Activated CD8-positive, alpha-beta memory T cell treated with anti-CD3 and anti-CD28 coated beads for 4 hours (primary cell): ENCODE data around the gene IL3RA.
"Not testable (repeated sequence)": the region's sequence is repeated elsewhere in the genome, so short reads cannot be mapped to it uniquely, and the experiment has no call there.

Experiments
- DNase-seq, 2 donors: peaks; one replicate each; pipeline ENCODE4 v3.0.0-alpha.2; 2020; ENCODE audit warnings: low read depth in 2 of 2

IL3RA gene

DNA sequence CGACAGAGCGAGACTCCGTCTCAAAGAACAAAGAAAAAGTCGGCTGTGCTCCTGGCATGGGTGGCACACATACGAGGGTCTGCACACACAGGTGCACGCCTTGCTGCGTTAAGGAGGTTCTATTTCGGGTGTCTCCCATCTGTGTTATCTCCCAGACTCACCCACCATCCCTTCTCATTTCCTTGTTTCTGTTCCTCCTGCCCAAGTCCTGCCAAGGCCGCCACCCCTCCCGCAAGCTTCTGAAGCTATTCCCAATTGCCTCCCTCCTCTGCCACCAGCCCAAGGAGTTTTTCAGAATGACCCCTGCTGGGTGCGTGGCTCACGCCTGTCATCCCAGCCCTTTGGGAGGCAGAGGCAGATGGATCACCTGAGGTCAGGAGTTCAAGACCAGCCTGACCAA is 6.0 kb upstream of the IL3RA start:
- no peak for DNase-seq

DNA sequence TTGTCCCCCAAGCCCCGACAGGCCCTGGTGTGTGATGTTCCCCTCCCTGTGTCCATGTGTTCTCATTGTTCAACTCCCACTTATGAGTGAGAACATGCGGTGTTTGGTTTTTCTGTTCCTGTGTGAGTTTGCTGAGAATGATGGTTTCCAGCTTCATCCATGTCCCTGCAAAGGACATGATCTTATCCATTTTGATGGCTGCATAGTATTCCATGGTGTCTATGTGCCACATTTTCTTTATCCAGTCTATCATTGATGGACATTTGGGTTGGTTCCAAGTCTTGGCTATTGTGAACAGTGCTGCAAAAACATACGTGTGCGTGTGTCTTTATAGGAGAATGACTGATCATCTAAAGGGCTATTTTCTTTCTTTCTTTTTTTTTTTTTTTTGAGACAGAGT is 4.2 kb upstream of the IL3RA start:
- DNase-seq, result not testable (repeated sequence)

DNA sequence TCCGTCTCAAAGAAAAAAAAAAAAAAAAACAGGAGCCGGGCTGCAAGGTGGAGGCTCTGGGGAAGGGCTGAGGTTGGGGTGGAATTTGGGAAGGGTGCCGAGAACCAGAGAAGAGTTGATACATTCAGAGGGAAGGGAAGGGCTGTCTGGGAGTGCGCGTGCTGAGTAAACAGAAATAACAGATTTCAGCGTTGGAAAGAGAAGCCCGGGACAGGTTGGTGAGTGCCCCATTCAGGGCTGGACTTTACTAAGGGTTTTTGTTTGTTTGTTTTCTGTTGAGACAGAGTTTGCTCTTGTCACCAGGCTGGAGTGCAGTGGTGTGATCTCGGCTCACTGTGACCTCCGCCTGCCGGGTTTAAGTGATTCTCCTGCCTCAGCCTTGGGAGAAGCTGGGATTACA is 1.7 kb upstream of the IL3RA start:
- DNase-seq, result no peak

DNA sequence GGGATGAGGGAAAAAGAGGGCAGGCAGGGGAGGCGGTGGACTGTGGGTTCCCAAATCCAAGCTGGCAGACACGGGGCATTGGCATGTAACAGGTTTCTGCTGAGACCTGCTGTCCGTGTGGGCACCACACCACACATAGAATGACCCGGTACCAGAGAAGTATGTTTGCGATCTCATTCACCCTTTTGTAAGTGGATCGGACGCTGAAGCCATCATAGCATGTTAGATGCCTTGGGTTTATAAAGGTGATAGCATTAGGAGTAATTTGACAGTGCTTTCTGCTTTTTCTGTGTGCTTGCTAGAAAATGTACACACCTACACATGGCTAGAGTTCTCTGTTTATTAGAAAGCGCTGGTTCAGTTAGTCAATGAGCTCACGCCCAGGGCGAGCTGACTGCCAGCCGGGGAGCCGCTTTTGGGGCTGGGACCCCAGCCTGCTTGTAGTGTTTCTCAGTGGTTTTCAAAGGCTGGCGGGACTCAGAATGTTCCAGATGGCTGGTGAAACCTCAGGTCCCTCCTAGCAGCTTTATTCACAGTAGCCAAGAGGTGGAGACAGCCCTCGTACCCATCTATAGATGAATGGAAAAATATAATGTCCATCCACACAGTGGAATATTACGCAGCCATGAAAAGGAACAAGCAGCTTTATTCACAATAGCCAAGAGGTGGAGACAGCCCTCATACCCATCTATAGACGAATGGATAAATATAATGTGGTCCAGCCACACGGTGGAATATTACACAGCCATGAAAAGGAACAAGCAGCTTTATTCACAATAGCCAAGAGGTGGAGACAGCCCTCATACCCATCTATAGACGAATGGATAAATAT is 579 bp downstream of the IL3RA start:
- no peak for DNase-seq

DNA sequence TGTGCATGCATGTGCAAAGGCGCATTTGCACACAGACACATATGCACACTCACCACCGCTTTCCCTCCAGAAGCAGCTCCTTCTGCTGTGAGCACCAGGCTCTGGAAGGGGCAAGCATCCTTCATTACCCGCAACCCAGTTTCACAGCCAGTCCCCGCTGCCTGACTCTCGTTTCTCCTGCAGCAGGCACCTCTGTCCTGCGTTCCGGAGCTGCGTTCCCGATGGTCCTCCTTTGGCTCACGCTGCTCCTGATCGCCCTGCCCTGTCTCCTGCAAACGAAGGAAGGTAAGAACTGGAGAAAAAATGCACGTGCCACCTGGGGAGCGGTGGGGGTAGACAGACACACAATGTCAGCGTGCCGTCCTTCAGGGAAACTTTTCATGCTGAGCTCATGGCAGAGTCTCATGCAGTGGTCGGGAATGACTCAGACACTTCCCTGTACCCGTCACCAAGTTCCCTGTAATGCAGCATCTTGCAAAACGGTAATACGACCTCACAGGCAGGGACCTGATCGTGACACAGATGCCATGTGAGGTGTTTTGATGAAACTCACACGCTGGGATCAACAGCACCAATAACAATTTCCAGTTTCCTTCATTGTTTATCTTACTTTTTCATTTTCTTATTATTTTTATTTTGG is 5.1 kb downstream of the IL3RA start:
- no peak for DNase-seq

DNA sequence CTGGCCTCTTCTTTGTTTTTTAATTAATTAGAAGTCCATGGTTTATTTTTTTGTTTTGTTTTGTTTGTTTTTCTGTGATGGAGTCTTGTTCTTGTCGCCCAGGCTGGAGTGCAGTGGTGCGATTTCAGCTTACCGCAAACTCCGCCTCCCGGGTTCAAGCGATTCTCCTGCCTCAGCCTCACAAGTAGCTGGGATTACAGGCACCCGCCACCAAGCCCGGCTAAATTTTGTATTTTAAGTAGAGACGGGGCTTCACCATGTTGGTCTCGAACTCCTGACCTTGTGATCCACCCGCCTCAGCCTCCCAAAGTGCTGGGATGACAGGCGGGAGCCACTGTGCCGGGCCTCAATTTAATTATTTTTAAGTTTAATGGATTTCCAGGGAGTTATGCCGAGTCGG is 13.0 kb downstream of the IL3RA start:
- not testable (repeated sequence) for DNase-seq

DNA sequence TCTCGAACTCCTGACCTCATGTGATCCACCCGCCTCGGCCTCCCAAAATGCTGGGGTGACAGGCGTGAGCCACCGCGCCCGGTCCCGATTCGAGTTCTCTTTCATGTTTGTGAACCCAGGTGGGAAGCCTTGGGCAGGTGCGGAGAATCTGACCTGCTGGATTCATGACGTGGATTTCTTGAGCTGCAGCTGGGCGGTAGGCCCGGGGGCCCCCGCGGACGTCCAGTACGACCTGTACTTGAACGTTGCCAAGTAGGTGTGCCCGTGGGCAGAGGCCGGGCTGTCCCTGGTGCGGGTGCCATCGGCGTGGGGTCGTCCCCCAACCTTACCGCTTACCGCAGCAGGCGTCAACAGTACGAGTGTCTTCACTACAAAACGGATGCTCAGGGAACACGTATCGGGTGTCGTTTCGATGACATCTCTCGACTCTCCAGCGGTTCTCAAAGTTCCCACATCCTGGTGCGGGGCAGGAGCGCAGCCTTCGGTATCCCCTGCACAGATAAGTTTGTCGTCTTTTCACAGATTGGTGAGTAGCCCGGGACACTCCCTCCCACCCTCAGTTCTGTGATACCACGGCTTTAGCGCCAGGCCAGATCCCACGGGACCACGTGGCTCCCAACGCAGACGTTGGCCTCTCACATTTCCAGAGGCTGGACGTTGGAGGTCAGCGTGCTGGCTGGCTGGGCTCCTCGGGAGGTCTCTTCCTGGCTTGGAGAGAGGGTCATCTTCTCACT is 15.6 kb downstream of the IL3RA start:
- DNase-seq, result no peak

DNA sequence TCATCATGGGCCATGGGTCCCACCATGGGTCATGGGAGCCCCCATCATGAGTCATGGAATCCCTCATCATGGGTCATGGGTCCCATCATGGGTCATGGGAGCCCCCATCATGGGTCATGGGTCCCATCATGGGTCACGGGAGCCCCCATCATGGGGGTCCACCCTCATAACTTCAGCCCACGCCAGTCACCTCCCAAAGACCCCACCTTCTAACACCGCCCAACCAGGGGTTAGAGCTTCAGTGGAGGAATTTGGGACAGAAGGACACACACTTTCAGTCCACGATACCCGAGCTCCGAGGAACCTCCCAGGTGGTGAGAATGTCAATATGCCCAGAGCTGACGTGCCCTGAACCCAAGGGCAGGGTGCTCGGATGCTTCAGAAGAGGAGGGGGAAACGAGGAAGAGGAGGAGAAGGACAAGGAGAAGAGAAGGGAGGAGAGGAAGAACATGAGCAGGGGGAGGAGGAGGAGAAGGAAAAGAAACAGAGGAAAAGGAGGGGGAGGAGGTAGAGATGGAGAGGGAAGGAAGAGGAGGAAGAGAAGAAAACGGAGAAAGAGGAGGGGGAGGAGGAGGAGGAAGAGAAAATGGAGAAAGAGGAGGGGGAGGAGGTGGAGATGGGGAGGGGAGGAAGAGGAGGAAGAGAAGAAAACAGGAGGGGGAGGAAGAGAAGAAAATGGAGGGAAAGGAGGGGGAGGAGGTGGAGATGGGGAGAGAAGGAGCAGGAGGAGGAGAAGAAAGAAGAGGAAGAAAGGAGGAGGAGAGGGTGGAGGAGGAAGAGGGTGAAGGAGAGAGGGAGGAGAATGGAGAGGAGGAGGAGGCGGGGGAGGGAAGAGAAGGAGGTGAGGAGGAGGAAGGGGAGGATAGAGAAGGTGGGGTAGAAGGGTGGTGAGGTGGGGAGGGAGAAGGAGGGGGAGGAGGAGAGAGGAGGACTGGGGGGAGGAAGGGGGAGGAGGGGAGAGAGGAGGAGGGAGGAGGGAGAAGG is 17.7 kb downstream of the IL3RA start:
- no peak for DNase-seq

DNA sequence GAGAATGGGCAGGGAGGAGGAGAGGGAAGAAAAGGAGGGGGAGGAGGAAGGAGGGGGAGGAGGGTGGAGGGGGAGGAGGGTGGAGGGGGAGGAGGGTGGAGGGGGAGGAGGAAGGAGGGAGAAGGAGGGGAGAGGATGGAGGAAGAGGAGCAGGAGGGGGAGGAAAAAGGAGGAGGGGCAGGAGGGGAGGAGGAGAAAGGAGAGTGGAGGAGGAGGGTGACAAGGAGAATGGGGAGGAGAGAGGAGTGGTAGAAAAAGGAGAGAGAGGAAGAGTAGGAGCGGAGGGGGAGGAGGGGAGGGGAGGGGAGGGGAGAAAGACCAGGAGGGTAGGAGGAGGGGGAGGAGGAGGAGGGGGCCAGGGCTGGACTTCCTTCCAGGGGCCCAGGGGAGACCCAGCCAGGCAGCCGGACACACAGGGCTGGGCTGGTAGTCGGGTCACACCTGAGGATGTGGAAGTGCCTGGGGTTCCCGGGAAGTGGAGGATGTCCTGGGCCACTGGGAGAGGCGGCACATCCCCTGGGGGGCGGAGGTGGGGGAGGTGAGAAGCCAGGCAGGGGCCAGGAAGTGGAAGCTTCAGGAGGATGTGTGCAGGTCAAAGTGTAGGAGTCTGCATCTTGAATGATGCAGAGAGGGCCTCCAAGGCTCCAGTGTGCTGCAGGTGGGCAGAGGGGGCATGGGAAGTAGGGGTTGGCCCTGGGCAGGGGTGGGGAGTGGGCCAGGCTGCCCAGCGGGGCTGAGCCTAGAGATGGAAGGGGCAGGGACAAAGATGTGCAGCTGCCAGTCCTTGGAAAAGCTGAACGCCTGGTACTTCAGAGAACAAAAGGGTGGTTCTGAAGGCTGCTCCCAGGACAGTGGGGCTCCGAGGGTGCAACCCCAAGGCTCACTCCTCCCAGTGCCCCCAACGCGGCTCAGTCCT is 18.8 kb downstream of the IL3RA start:
- no peak for DNase-seq

DNA sequence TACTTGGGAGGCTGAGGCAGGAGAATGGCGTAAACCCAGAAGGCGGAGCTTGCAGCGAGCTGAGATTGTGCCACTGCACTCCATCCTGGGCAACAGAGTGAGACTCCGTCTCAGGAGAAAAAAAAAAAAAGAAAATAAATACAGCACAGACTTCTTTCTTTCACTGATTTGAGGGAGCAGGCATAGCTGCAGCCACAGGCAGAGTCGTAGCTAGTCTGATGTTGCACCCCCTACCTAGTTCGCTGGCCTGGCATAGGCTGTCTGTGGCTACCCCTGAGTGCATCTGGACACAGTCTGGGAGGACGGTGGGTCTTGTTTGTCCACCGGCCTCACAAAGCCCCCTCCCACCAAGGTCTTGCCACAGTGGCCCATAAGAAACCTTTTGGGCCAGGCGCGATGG is 21.4 kb downstream of the IL3RA start:
- no peak for DNase-seq

DNA sequence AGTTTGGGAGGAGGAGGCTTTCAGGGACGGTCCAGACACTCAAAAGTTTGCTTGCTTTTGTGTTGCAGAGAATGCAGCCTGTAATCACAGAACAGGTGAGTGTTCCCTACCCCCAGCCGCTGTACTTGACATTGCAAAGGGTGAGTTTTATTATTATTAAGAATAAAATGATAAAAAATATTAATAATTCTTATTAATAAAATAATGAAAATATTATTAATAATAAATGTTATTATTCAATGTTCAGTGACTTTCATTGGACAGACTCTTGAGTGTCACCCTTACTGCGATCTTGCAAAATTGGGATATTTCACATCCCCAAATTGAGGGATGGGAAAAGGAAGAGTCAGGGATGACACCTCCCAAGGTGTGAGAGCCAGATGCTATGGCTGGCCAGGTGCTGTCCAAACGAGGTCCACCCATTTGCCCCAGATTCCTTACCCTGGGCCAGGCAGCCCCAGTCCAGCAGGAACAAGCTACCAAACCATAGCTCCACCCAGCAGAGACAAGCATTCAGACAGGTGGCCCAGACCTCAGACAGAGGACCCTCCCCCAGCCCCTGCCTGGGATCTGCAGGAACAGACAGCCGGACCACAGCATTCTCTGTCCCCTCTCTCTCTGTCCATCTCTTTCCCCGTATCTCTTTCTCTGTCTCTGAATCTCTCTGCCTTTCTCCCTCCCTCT is 22.4 kb downstream of the IL3RA start:
- no peak for DNase-seq

DNA sequence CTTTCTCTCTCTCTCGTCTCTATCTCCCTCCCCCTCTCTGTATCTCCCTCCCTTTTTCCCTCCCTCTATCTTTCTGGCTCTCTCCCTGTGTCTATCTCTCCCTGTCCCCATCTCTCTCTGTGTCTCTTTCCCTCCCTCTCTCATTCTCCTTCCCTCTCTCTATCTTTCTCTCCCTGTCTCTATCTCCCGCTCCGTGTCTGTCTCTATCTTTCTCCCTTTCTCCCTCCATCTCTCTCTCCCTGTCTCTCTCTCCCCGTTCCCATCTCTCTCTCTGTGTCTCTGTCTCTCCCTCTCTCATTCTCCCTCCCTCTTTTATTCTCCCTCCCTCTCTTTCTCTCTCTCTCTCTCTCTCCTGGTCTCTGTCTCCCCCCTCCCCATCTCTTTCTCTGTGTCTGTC is 22.9 kb downstream of the IL3RA start:
- no peak for DNase-seq

DNA sequence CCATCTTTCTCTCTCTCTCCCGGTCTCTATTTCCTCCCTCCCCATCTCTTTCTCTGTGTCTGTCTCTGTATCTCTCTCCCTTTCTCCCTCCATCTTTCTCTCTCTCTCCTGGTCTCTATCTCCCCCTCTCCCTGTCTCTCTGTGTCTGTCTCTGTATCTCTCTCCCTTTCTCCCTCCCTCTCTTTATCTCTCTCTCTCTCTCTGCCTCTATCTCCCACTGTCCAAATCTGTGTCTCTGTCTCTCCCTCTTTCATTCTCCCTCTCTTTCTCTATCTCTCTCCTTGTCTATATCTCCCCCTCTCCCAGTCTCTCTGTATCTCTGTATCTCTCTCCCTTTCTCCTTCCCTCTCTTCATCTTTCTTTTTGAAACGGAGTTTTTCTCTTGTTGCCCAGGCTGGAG is 23.6 kb downstream of the IL3RA start:
- DNase-seq, result no peak

DNA sequence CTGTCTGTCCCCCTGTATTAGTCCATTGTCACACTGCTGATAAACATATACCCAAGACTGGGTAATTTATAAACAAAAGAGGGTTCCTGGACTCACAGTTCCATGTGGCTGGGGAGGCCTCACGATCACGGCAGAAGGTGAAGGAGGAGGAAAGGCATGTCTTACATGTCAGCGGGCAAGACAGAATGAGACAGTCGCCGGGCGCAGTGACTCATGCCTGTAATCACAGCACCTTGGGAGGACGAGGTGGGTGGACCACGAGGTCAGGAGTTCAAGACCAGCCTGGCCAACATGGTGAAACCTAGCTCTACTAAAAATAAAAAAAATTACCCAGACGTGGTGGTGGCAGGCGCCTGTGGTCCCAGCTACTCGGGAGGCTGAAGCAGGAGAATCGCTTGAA is 24.7 kb downstream of the IL3RA start:
- no peak for DNase-seq

DNA sequence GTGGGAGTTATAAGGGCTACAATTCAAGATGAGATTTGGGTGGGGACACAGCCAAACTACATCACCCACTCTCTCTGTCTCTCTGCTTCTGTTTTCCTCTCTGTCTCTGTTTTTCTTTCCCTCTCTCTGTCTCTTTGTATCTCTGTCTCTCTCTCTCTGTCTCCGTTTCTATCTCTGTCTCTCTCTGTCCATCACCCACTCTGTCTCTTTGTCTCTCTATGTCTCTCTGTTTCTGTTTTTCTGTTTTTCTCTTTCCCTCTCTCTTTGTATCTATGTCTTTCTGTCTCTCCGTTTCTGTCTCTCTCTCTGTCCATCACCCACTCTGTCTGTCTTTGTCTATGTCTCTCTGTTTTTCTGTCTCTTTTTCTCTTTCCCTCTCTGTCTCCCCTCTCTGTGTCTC is 25.3 kb downstream of the IL3RA start:
- DNase-seq, result no peak

DNA sequence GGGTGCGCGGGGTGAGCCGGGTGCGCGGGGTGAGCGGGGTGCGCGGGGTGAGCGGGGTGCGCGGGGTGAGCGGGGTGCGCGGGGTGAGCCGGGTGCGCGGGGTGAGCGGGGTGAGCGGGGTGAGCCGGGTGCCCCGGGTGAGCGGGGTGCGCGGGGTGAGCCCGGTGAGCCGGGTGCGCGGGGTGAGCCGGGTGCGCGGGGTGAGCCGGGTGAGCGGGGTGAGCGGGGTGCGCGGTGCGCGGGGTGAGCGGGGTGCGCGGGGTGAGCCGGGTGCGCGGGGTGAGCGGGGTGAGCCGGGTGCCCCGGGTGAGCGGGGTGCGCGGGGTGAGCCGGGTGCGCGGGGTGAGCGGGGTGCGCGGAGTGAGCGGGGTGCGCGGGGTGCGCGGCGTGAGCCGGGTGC is 29.8 kb downstream of the IL3RA start:
- not testable (repeated sequence) for DNase-seq

DNA sequence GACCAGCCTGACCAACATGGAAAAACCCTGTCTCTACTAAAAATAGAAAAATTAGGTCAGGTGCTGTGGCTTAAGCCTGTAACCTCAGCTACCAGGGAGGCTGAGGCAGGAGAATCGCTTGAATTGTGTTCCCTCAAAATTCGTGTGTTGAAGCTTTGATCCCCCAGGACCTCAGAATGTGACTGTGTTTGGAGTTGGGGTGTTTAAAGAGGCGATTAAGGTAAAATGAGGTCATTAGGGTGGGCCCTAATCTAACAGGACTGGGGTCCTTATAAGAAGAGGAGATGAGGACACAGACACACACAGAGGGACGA is 31.8 kb downstream of the IL3RA start:
- no peak for DNase-seq

DNA sequence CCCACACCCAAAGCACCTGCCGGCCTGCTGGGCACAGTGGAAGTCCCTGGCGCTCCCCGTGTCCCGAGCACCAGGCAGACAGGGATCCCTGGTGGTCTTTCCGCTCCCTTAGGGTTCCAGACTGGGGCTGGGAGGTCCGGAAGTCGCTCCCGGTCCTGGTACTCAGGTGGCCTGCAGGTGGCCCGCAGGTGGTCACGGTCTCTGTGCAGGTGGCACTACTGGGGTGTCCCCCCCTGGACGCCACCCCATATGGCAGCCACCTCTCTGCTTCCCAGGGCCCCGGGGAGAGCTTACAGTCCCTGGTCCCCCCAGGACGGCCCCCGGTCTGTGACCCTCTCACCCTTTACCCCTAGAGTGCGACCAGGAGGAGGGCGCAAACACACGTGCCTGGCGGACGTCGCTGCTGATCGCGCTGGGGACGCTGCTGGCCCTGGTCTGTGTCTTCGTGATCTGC is 41.7 kb downstream of the IL3RA start:
- no peak for DNase-seq

DNA sequence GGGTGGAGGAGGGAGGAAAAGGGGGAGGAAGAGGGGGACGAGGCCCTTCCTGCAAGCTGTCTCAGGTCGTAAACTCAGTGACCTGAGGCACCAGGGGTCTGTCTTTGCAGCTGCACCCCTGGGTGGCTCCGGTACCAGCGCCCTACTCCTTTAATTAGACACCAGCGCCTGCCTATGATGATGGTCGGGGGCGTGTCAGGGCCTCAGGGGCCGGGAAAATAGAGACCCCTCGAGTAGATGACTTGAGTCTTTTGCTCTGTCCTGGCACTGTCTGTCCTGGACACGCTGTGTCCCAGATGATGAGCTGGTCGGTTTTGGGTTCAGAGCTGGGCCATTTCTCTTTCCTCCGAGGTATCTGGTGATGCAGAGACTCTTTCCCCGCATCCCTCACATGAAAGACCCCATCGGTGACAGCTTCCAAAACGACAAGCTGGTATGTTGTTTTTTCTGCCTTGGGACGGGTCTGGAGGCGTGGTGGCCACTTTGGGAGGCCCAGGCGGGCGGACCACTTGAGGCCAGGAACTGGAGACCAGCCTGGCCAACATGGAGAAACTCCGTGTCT is 44.2 kb downstream of the IL3RA start:
- DNase-seq, result no peak
